ENCODE measurements around the gene PCSK5. TPM values are rescaled to one million over a fixed set of nuclear protein-coding genes. Genes with fewer than 3 reads are reported as not detected.

The PCSK5 gene
- total and polyA plus RNA-seq, 8 donors = 0.37 to 86.3 (median 4.9) TPM

GRCh38 chr9:75889977-75890471 lies 449 bp upstream of the PCSK5 start:
- peaks cover 0 to 33% (median 22%) of the 10 kb centered on the region in 3 donors for H3K27me3 ChIP-seq
- TF ChIP-seq POLR2AphosphoS5 (IDR thresholded peaks at IDR 0.05) = peak in 1 of 3 donors; percentile 18
- TF ChIP-seq EP300 (IDR thresholded peaks at IDR 0.05) = no peak
- peak; percentile 28 to 78 for DNase-seq
- H3K4me3 ChIP-seq = peak overlapping the region; percentile 61 to 81 (median 76)
- WGBS, 5 donors = 0 to 3% (median 0%) methylated on average over 24 of the region's 24 CpGs
- no peaks in the 10 kb centered on the region for H3K36me3 ChIP-seq
- intact Hi-C loops (cut with DNase I; ENCODE audit: low total_unique reads) = no loop called here
- no peaks in the 10 kb centered on the region for H3K9me3 ChIP-seq
- H3K27ac ChIP-seq = peak overlapping the region; percentile 67 to 89 (median 80)
- H3K4me1 ChIP-seq = peaks cover 19 to 36% (median 30%) of the 10 kb centered on the region in 4 donors

GRCh38 chr9:75891277-75891741 lies 836 bp downstream of the PCSK5 start:
- no peak for TF ChIP-seq EP300 (IDR thresholded peaks at IDR 0.05)
- no peak for TF ChIP-seq POLR2A (IDR thresholded peaks at IDR 0.05)
- TF ChIP-seq CTCF (IDR thresholded peaks at IDR 0.05) = no peak
- TF ChIP-seq POLR2AphosphoS5 (IDR thresholded peaks at IDR 0.05) = no peak
- Histone ChIP-seq H3K9me3 (no peaks in the 10 kb centered on the region), H3K4me3 (peak overlapping the region; percentile 61 to 81 (median 76)), H3K27me3 (peaks cover 0 to 33% (median 22%) of the 10 kb centered on the region in 3 donors), H3K36me3 (no peaks in the 10 kb centered on the region), H3K27ac (peak overlapping the region; percentile 67 to 89 (median 80)), H3K4me1 (peaks cover 19 to 41% (median 30%) of the 10 kb centered on the region in 4 donors)
- 0 to 2% (median 1%) methylated on average over 14 to 28 of the region's 28 CpGs for WGBS, 5 donors
- intact Hi-C loops (cut with DNase I; ENCODE audit: low total_unique reads) = no loop called here
- peak in 1 of 2 donors; percentile 80 for DNase-seq

- intact Hi-C loops (cut with DNase I; ENCODE audit: low total_unique reads) = no loop called here
- DNase-seq = peak in 1 of 2 donors; percentile 59
- 1% methylated on average over 32 of the region's 32 CpGs for WGBS, 5 donors
- H3K36me3 ChIP-seq = no peaks in the 10 kb centered on the region
- no peak for TF ChIP-seq CTCF (IDR thresholded peaks at IDR 0.05)
- TF ChIP-seq EP300 (IDR thresholded peaks at IDR 0.05) = no peak
- no peaks in the 10 kb centered on the region for H3K9me3 ChIP-seq
- peaks cover 0 to 33% (median 22%) of the 10 kb centered on the region in 3 donors for H3K27me3 ChIP-seq
- peaks cover 19 to 42% (median 30%) of the 10 kb centered on the region in 4 donors for H3K4me1 ChIP-seq
- peak overlapping the region; percentile 61 to 81 (median 76) for H3K4me3 ChIP-seq
- peak overlapping the region in 4 of 5 donors; percentile 76 to 89 (median 84) for H3K27ac ChIP-seq
These were observed 1.3 kb downstream of the PCSK5 start for GRCh38 chr9:75891771-75892215.

- TF ChIP-seq EP300 (IDR thresholded peaks at IDR 0.05) (no peak), POLR2A (IDR thresholded peaks at IDR 0.05) (no peak), CTCF (IDR thresholded peaks at IDR 0.05) (no peak)
- H3K36me3 ChIP-seq = no peaks in the 10 kb centered on the region
- H3K27ac ChIP-seq = peak overlapping the region in 3 of 5 donors; percentile 76 to 87 (median 80)
- no peaks in the 10 kb centered on the region for H3K9me3 ChIP-seq
- peaks cover 19 to 42% (median 30%) of the 10 kb centered on the region in 4 donors for H3K4me1 ChIP-seq
- peak in 1 of 2 donors; percentile 72 for DNase-seq
- H3K4me3 ChIP-seq = peak overlapping the region; percentile 61 to 81 (median 76)
- intact Hi-C loops (cut with DNase I; ENCODE audit: low total_unique reads) = no loop called here
- H3K27me3 ChIP-seq = peaks cover 0 to 33% (median 22%) of the 10 kb centered on the region in 3 donors
- WGBS, 5 donors = 2 to 5% (median 2%) methylated on average over 17 to 31 of the region's 31 CpGs
These were observed 1.9 kb downstream of the PCSK5 start for GRCh38 chr9:75892216-75892911.

Data from stomach (tissue), 9 donors.